ENCODE results near the gene SPPL3. TPM values are rescaled to one million over a fixed set of nuclear protein-coding genes. Genes with fewer than 3 reads are reported as not detected.

Gene SPPL3
- total RNA-seq, 1 donor from 2014 or later, result 26.8 TPM

DNA sequence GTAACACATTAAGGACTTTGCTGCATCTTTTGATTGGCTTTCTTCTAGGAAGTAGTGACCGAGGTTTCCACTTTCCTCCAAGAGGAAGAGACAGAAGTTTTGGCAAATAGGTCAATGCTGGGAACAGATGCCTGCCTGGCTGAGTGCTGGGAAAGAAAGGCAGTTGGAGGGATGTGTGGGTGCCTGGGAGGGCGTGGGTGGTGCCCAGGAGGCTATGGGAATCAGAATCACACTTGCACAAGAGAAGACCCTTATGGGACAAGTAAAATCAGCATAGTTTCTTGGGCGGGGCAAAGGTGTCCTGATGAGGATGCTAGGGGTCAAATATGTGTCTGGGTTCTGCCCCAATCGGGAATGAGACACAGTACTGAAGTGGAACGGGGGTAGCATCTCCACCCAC is 179.4 kb downstream of the SPPL3 start:
- DNase-seq, result no peak

GRCh38 chr12:120722784-120723183 is 181.4 kb downstream of the SPPL3 start:
- Histone ChIP-seq H3K4me1 (peaks cover 52% of the 10 kb centered on the region), H3K27me3 (ENCODE audit: low read depth) (no peaks in the 10 kb centered on the region), H3K36me3 (peaks cover 77% of the 10 kb centered on the region), H3K27ac (replicated peaks) (no peak overlapping the region), H3K4me3 (no peak overlapping the region), H3K9me3 (replicated peaks) (no peaks in the 10 kb centered on the region)
- DNase-seq, result no peak
- TF ChIP-seq CTCF (IDR thresholded peaks at IDR 0.05; ENCODE audit: borderline replicate concordance), result no peak
- intact Hi-C loops (cut with micrococcal nuclease), result no loop called here

More for the DNA sequence above, 179.4 kb downstream of the SPPL3 start:
- Histone ChIP-seq H3K4me1 (peaks cover 47% of the 10 kb centered on the region), H3K9me3 (replicated peaks) (no peaks in the 10 kb centered on the region), H3K27me3 (ENCODE audit: low read depth) (no peaks in the 10 kb centered on the region), H3K4me3 (no peak overlapping the region), H3K27ac (replicated peaks) (no peak overlapping the region), H3K36me3 (peaks cover 77% of the 10 kb centered on the region)
- intact Hi-C loops (cut with micrococcal nuclease), result no loop called here
- no peak for TF ChIP-seq CTCF (IDR thresholded peaks at IDR 0.05; ENCODE audit: borderline replicate concordance)

- Histone ChIP-seq H3K27ac (replicated peaks) (peak overlapping the region; percentile 55), H3K9me3 (replicated peaks) (no peaks in the 10 kb centered on the region), H3K4me1 (peaks cover 45% of the 10 kb centered on the region), H3K36me3 (peaks cover 77% of the 10 kb centered on the region), H3K4me3 (no peak overlapping the region), H3K27me3 (ENCODE audit: low read depth) (no peaks in the 10 kb centered on the region)
- TF ChIP-seq CTCF (IDR thresholded peaks at IDR 0.05; ENCODE audit: borderline replicate concordance), result no peak
- intact Hi-C loops (cut with micrococcal nuclease), result no loop called here
- no peak for DNase-seq
Measured at GRCh38 chr12:120721866-120722265, 182.3 kb downstream of the SPPL3 start.

DNA sequence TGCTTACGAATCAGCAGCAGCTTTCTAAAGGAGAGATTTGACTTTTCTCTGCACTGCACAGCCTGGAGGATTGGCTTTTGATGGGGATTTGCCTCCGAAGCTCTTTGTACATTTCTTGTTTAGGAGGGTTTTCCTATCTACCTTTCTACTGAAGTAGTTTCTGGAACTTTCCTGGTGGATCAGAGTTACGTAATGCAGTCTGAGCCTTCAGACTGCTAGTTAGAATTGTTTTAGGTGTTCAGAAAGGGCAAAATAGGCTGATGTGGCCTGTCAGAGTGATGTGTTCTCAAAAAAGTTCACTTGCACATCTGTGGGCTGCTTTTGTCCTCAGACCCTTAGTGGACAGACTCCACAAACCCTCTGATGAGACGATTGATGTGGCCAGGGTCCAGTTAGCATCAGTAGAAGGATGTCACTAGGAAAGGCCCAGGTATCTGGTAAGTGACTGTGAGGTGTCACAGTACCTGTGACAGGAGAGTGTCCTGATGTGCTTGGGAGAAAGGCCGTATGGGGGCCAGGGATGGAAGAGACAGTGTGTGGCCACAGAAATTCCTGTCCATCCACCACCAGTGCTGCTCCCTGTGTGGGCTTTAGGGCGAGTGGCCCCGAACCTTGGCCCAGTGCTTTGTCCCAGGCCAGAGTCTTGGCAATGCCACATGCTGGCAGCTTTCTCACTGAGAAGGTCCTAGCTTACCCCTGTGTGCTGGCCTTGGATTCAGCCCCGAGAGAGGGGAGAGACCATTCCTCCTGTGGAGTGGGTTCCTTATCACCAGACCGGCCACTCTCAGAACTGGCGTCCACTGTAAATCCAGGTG is 183.0 kb downstream of the SPPL3 start:
- no peak for TF ChIP-seq CTCF (IDR thresholded peaks at IDR 0.05; ENCODE audit: borderline replicate concordance)
- no peaks in the 10 kb centered on the region for H3K9me3 ChIP-seq (replicated peaks)
- H3K27me3 ChIP-seq (ENCODE audit: low read depth), result no peaks in the 10 kb centered on the region
- peak overlapping the region; percentile 55 for H3K27ac ChIP-seq (replicated peaks)
- peaks cover 82% of the 10 kb centered on the region for H3K36me3 ChIP-seq
- H3K4me1 ChIP-seq, result peaks cover 39% of the 10 kb centered on the region
- intact Hi-C loops (cut with micrococcal nuclease), result no loop called here
- H3K4me3 ChIP-seq, result no peak overlapping the region
- DNase-seq, result no peak

- no peaks in the 10 kb centered on the region for H3K27me3 ChIP-seq (ENCODE audit: low read depth)
- peak overlapping the region; percentile 55 for H3K27ac ChIP-seq (replicated peaks)
- H3K4me1 ChIP-seq, result peaks cover 32% of the 10 kb centered on the region
- H3K4me3 ChIP-seq, result no peak overlapping the region
- no peak for TF ChIP-seq CTCF (IDR thresholded peaks at IDR 0.05; ENCODE audit: borderline replicate concordance)
- intact Hi-C loops (cut with micrococcal nuclease), result no loop called here
- DNase-seq, result no peak
- peaks cover 90% of the 10 kb centered on the region for H3K36me3 ChIP-seq
- H3K9me3 ChIP-seq (replicated peaks), result no peaks in the 10 kb centered on the region
Measured at GRCh38 chr12:120720234-120720986, 183.7 kb downstream of the SPPL3 start.

All from left ventricle myocardium inferior (tissue), 1 donor.